Measurements from ENCODE around the gene NTHL1.

NTHL1 gene

GRCh38 chr16:2083876-2084780 is 36.5 kb upstream of the NTHL1 start:
- DNase-seq: no peak

DNA sequence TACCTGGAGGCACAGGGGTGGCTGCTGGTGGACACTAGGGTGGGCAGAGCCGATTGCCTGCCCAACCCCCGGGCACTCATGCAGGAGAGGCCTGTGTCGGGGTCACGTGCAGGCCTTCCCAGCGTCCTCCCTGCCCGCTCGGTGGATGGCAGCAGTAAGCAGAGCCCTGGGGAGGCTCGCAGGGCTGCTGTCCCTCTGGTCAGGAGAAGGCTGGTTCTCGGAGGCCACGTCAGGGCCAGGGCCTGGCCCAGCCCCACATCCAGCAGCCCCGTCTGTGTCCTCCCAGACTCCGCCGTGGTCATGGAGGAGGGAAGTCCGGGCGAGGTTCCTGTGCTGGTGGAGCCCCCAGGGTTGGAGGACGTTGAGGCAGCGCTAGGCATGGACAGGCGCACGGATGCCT is 35.8 kb upstream of the NTHL1 start:
- no peak for DNase-seq

- DNase-seq: no peak
Measured at GRCh38 chr16:2082983-2083364, 35.3 kb upstream of the NTHL1 start.

DNA sequence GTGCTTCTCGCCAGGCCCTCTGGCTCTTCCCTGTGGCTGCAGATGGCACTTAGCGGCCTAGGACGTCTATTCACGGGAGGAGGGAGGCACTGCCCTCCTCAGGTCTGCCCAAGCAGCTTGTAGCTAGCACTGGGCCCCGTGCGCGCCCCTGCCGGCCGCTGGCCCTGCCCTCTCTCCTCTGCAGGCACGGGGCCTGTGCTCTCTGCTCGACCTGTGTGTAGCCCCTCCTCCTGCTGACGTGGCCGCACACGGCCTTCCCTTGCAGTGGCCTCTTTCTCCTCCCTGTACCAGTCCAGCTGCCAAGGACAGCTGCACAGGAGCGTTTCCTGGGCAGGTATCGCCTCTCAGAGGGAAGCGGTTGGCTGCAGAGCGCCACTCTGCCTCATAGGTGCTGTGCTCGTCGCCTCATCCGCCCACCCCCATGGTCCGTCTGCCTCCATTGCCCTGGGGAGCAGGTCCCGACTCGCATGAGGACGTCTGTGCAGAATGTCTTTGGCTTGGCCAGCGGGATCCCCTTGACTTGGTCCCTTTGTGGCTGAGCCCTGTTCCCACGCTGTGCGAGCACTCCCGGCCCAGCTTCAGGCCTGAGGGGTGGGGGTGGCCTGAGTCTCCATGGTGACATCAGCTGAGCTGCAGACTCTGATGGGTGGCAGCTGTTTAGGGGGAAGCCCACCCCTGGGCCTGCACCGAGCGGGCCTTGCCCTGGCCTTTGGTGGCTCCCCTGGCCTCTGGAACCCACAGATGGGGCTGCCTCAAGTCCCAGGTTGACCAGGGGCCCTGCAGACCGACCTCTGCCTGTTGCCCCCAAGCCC is 34.7 kb upstream of the NTHL1 start:
- no peak for DNase-seq

DNA sequence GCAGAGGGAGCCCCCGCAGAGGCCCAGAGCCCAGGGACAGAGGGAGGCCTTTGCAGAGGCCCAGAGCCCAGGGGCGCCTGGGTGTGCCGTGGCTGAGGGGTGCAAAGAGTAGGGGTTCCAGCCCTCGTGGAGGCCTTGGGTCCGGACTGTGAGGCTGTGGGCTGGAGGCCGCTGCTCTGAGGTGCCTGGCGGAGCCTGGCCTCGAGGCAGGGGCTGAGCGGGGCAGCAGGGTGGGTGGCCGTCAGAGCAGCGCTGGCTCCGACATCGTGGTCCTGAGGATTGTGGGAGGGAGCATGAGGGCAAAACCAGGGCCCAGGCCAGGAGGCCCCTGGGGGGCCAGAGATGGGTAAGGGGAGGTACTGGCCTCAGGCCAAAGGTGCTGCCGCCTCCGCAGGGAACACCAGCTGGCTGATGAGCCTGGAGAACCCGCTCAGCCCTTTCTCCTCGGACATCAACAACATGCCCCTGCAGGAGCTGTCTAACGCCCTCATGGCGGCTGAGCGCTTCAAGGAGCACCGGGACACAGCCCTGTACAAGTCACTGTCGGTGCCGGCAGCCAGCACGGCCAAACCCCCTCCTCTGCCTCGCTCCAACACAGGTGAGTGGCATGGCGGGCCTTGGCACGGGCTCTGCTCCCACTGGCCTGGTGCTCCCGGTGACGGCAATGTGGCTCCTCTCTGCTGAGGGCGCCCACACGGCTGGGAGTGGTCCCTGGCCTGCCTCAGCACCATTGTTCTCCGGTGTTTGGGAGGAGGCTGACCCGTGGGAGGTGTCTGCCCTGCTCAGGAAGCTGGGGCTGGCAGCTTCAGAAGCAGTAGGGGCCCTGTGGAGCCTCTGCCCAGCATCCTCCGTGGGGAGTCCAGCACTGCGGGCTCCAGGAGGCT is 33.8 kb upstream of the NTHL1 start:
- DNase-seq: no peak

DNA sequence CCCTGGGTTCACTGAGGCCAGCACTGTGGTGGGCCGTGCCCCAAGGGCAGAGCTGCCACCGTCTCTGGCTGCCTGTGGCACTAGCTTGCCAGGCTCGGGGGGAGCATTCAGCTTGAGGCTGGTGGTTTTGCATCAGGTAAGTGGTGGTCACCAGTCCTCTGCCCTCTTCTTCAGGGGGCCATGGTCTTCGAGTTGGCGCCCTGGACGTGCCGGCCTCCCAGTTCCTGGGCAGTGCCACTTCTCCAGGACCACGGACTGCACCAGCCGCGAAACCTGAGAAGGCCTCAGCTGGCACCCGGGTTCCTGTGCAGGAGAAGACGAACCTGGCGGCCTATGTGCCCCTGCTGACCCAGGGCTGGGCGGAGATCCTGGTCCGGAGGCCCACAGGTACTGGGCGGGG is 32.4 kb upstream of the NTHL1 start:
- DNase-seq: no peak

- DNase-seq: no peak
Measured at GRCh38 chr16:2079311-2079800, 31.7 kb upstream of the NTHL1 start.

GRCh38 chr16:2078691-2079090 is 31.1 kb upstream of the NTHL1 start:
- no peak for DNase-seq

DNA sequence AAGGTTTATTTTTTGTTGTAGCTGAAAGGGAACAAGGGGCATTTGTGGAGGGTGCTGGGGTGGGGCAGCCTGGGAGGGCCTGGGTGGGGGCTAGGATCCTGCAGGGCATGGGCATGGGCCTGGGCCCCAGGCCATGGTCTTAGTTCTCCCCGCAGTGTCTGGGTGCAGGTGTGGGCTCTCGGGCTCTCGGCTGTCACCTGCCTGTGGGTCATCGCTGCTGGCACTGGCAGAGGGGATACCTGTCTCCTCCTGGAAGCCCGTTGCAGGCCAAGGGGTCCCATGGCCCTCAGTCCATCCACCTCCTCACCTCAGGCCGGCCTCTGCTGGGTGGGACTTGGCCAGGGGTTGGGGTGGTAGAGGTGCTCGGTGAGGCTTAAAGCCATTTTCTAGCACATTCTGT is 30.5 kb upstream of the NTHL1 start:
- DNase-seq: no peak

- no peak for DNase-seq
Measured at GRCh38 chr16:2077696-2078095, 30.1 kb upstream of the NTHL1 start.

- no peak for DNase-seq
Measured at GRCh38 chr16:2077016-2077415, 29.4 kb upstream of the NTHL1 start.

GRCh38 chr16:2076072-2076865 is 28.6 kb upstream of the NTHL1 start:
- no peak for DNase-seq

DNA sequence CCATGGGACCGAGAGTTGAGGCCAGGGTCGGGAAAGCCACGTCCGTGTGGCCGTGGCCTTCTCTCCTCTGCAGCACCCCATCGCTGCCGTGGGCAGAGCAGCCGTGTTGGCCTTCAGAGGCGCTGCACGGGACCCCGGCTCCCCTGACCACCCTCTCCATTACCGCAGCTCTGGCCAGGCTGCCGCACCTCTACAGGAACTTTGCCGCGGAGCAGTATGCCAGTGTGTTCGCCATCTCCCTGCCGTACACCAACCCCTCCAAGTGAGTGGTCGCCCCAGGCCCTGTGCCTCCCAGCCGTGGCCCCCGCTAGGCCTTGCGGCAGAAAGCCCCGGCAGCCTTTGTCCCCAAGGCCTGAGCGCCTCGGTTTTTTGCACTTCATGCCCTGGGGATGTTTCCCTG is 28.0 kb upstream of the NTHL1 start:
- DNase-seq: no peak

GRCh38 chr16:2074071-2074470 is 26.4 kb upstream of the NTHL1 start:
- no peak for DNase-seq

DNA sequence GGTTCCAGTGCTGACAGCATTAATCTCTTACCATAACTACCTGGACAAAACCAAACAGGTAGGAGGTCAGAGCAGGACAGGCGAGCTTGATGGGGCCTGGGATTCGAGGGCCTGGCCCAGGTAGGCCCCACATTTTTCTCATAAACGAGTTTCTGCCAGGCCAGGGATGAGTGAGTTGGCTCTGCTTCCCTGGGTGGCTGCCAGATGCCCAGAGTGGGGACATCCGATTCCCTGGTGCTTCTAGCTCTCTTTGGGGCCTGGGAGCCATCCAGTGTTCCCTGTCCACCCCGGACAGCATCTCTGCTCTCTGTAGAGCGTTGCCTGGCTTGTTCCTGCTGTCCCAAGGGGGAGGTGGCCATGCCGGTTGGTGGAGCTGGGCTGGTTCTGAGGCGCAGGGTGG is 25.3 kb upstream of the NTHL1 start:
- DNase-seq: no peak

DNA sequence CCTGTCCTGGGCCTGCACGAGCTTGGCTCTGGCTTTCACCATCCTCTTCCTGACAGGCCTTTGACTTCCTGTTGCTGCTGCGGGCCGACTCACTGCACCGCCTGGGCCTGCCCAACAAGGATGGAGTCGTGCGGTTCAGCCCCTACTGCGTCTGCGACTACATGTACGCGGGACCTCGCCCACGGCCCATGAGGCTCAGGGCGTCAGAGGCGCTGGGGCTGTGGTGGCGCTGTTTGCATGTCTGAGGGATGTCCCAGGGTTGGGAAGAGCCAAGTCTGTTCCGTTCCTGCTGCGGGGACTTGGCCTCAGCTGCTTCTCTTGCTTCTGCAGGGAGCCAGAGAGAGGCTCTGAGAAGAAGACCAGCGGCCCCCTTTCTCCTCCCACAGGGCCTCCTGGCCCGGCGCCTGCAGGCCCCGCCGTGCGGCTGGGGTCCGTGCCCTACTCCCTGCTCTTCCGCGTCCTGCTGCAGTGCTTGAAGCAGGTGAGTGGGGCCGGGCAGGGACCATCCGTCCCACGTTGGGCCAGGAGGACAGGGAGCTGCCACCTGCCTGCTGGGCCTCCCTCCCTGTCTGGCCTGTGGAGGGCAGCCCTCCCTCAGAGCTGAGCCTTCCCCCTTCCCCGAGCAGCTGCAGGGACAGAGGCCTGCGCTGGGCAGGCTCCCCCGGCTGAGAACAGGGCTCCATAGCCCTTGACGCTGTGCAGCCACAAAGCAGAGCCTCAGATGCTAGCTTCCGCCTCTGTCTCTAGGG is 24.0 kb upstream of the NTHL1 start:
- DNase-seq: no peak

- no peak for DNase-seq
Measured at GRCh38 chr16:2070576-2071453, 23.2 kb upstream of the NTHL1 start.

DNA sequence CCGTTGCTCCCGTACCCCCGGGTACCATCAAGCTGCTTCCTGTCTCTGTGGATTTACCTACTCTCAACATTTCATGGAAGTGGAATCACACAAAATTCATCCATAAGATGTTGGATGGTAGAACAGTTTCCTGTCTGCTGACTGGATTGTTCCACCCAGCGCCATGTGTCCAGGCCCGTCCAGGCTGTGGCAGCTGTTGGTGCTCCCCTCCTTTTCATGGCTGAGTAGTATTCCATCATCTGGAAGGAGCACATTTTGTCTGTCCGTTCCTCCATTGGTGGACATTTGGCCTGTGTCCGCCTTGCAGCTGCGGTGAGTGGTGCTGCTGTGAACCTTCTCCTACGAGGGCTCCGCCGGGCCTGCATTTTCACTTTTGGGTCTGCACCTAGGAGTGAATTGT is 18.5 kb upstream of the NTHL1 start:
- DNase-seq: no peak

DNA sequence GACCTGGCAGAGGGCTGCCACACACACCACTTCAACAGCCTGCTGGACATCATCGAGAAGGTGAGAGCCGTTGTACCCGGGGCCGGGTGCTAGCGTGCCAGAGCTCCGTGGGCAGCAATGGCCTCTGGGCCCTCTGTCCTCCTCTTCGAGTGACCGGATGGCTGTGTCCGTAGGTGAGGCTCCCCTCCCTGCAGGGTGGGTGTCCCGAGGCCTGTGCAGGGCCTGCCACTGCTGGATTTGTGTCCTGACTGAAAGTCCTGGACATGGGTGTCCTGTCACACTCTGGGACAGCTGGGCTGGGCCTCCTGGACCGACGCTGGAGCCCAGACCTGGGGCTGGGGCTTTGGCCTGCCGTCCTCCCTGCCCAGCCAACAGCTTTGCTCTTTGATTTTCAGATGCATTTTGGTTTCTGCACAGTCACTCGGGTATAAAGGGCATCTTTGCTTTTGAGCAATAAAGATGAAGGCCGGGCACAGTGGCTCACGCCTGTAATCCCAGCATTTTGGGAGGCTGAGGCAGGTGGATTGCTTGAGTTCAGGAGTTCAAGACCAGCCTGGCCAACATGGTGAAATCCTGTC is 16.8 kb upstream of the NTHL1 start:
- DNase-seq: no peak

- no peak for DNase-seq
Measured at GRCh38 chr16:2063861-2064260, 16.2 kb upstream of the NTHL1 start.

All from central memory CD4-positive, alpha-beta T cell (primary cell).